IMR-90 (cell line): Measurements from ENCODE around the gene SLC49A4. TPM values are rescaled to one million over a fixed set of nuclear protein-coding genes. Genes with fewer than 3 reads are reported as not detected.

ENCODE experiments used
- ATAC-seq: fragments of 200-7000 bp; cut with Tn5 transposase; 2 replicates; pipeline ENCODE4 v1.9.1; 2020; ENCODE audit warnings: low read depth, mild to moderate bottlenecking, moderate library complexity
- BruUV-seq: library from RNA; stranded (reverse); fragments of 400-500 nt; replicated peaks from 2 replicates; lab custom pipeline; 2021; lab: Mats Ljungman, UMichigan
- CTCF ChIA-PET: fragments of 300-600 bp; formaldehyde crosslinking; extraction: SDS; loops from one replicate; lab custom pipeline; 2021; ENCODE audit warnings: antibody characterized with exemption; lab: Yijun Ruan, JAX
- POLR2A ChIA-PET: fragments of 300-600 bp; sonication (Branson Sonifier 250); formaldehyde crosslinking; loops from one replicate; lab custom pipeline; 2022; ENCODE audit warnings: antibody characterized with exemption; ENCODE audit not compliant: unreplicated experiment; lab: Charles Lee
- DNase-seq: peaks from one replicate; pipeline ENCODE4 v3.0.0; 2013
- H2AFZ ChIP-seq: replicated peaks from 2 replicates; pipeline ENCODE3; 2013; ENCODE audit warnings: low read length, mild to moderate bottlenecking; ENCODE audit not compliant: poor library complexity
- H2AK5ac ChIP-seq: 2 replicates; pipeline ENCODE4 v1.6.1; 2013; ENCODE audit warnings: low read depth, low read length, inconsistent platforms
- H2AK9ac ChIP-seq: replicated peaks from 2 replicates; pipeline ENCODE3; 2013; ENCODE audit warnings: mild to moderate bottlenecking, low read depth, low read length, moderate library complexity; ENCODE audit not compliant: poor library complexity
- H2BK120ac ChIP-seq: 2 replicates; pipeline ENCODE4 v1.6.1; 2013; ENCODE audit warnings: low read depth, low read length, inconsistent platforms
- H2BK15ac ChIP-seq: 3 replicates; pipeline ENCODE4 v1.6.1; 2013; ENCODE audit warnings: low read depth, low read length, inconsistent platforms
- H2BK20ac ChIP-seq: 2 replicates; pipeline ENCODE4 v1.6.1; 2013; ENCODE audit warnings: low read depth, mild to moderate bottlenecking, inconsistent platforms, low read length, moderate library complexity
- H2BK5ac ChIP-seq: 2 replicates; pipeline ENCODE4 v1.6.1; 2013; ENCODE audit warnings: mild to moderate bottlenecking, low read depth, low read length, inconsistent platforms; ENCODE audit not compliant: poor library complexity, severe bottlenecking
- H3K14ac ChIP-seq: replicated peaks from 2 replicates; pipeline ENCODE4 v1.6.1; 2013; ENCODE audit warnings: low read depth, low read length, inconsistent platforms
- H3K18ac ChIP-seq: 2 replicates; pipeline ENCODE4 v1.6.1; 2013; ENCODE audit warnings: low read depth, low read length, control low read depth
- H3K23ac ChIP-seq: 2 replicates; pipeline ENCODE4 v1.6.1; 2013; ENCODE audit warnings: low read depth, low read length, inconsistent platforms
- H3K27ac ChIP-seq: 2 replicates; pipeline ENCODE4 v1.5.1; 2013; ENCODE audit warnings: mild to moderate bottlenecking, control low read depth, low read length; ENCODE audit not compliant: insufficient read depth
- H3K27me3 ChIP-seq: 2 replicates; pipeline ENCODE4 v1.6.1; 2013; ENCODE audit warnings: low read length; ENCODE audit not compliant: control insufficient read depth, insufficient read depth
- H3K36me3 ChIP-seq: 2 replicates; pipeline ENCODE4 v1.6.1; 2013; ENCODE audit warnings: low read length, mixed read lengths; ENCODE audit not compliant: control insufficient read depth, insufficient read depth
- H3K4ac ChIP-seq: 2 replicates; pipeline ENCODE4 v1.6.1; 2013; ENCODE audit warnings: low read depth, low read length, inconsistent platforms
- H3K4me1 ChIP-seq: 2 replicates; pipeline ENCODE4 v1.6.1; 2013; ENCODE audit warnings: low read length, mixed read lengths; ENCODE audit not compliant: control insufficient read depth, insufficient read depth
- H3K4me2 ChIP-seq: 2 replicates; pipeline ENCODE4 v1.6.1; 2013; ENCODE audit warnings: low read depth, mild to moderate bottlenecking, control low read depth, low read length, moderate library complexity
- H3K4me3 ChIP-seq: 2 replicates; pipeline ENCODE4 v1.5.1; 2013; ENCODE audit warnings: low read depth, mild to moderate bottlenecking, control low read depth, low read length, moderate library complexity; ENCODE audit not compliant: insufficient read depth
- H3K56ac ChIP-seq: 2 replicates; pipeline ENCODE4 v1.6.1; 2013; ENCODE audit warnings: low read length, inconsistent platforms; ENCODE audit not compliant: insufficient read depth; ENCODE audit errors: extremely low read depth
- H3K79me1 ChIP-seq, 2 experiments: 2 replicates each; pipeline ENCODE4 v1.6.1; 2013; ENCODE audit warnings: low read length in 2 of 2, inconsistent platforms in 1 of 2, low read depth in 1 of 2
- H3K9ac ChIP-seq: 2 replicates; pipeline ENCODE4 v1.6.1; 2013; ENCODE audit warnings: low read depth, low read length, control low read depth
- H3K9me1 ChIP-seq: 2 replicates; pipeline ENCODE4 v1.6.1; 2013; ENCODE audit warnings: low read length, inconsistent platforms; ENCODE audit not compliant: insufficient read depth
- H3K9me3 ChIP-seq: 2 replicates; pipeline ENCODE4 v1.6.1; 2013; ENCODE audit warnings: low read length; ENCODE audit not compliant: control insufficient read depth, insufficient read depth
- H4K20me1 ChIP-seq: 2 replicates; pipeline ENCODE4 v1.6.1; 2013; ENCODE audit warnings: low read length, inconsistent platforms; ENCODE audit not compliant: insufficient read depth
- H4K5ac ChIP-seq: 2 replicates; pipeline ENCODE4 v1.6.1; 2013; ENCODE audit warnings: mild to moderate bottlenecking, low read depth, low read length, control low read depth
- H4K8ac ChIP-seq, 2 experiments: 2 replicates each; pipeline ENCODE4 v1.6.1; 2013; ENCODE audit warnings: low read depth in 2 of 2, low read length in 2 of 2, control low read depth in 1 of 2, inconsistent platforms in 1 of 2
- H4K91ac ChIP-seq: 2 replicates; pipeline ENCODE4 v1.6.1; 2013; ENCODE audit warnings: low read depth, low read length, inconsistent platforms; ENCODE audit not compliant: insufficient read depth
- BHLHE40 ChIP-seq: fragments of 150-350 bp; IDR thresholded peaks from 2 replicates; pipeline ENCODE4 v1.6.1; 2016; ENCODE audit warnings: mild to moderate bottlenecking, low read depth, low read length
- CEBPB ChIP-seq: IDR thresholded peaks from 2 replicates; pipeline ENCODE4 v1.6.1; 2012; ENCODE audit warnings: low read depth, low read length, improper control_type of control experiment
- CHD1 ChIP-seq: IDR thresholded peaks from 2 replicates; pipeline ENCODE4 v1.6.1; 2012; ENCODE audit warnings: low read depth, low read length, improper control_type of control experiment
- MAFK ChIP-seq: IDR thresholded peaks from 2 replicates; pipeline ENCODE4 v1.6.1; 2012; ENCODE audit warnings: low read depth, low read length, improper control_type of control experiment
- MAZ ChIP-seq: IDR thresholded peaks from 2 replicates; pipeline ENCODE4 v1.6.1; 2012; ENCODE audit warnings: low read depth, mild to moderate bottlenecking, low read length, improper control_type of control experiment, moderate library complexity, borderline replicate concordance
- MXI1 ChIP-seq: IDR thresholded peaks from 2 replicates; pipeline ENCODE4 v1.6.1; 2012; ENCODE audit warnings: low read depth, mild to moderate bottlenecking, low read length, moderate library complexity, borderline replicate concordance
- NFE2L2 ChIP-seq: fragments of 150-350 bp; IDR thresholded peaks from 2 replicates; pipeline ENCODE4 v1.6.1; 2016; ENCODE audit warnings: low read depth, mild to moderate bottlenecking, low read length
- POLR2A ChIP-seq: IDR thresholded peaks from 2 replicates; pipeline ENCODE4 v1.6.1; 2012; ENCODE audit warnings: mild to moderate bottlenecking, low read depth, low read length
- RAD21 ChIP-seq: IDR thresholded peaks from 2 replicates; pipeline ENCODE4 v1.6.1; 2012; ENCODE audit warnings: low read length, improper control_type of control experiment
- RCOR1 ChIP-seq: IDR thresholded peaks from 2 replicates; pipeline ENCODE4 v1.6.1; 2012; ENCODE audit warnings: mild to moderate bottlenecking, low read length, improper control_type of control experiment; ENCODE audit not compliant: insufficient replicate concordance
- RFX5 ChIP-seq: IDR thresholded peaks from 2 replicates; pipeline ENCODE4 v1.8.0; 2012; ENCODE audit warnings: low read depth, mild to moderate bottlenecking, low read length, moderate library complexity
- SMC3 ChIP-seq: fragments of 150-350 bp; IDR thresholded peaks from 2 replicates; pipeline ENCODE4 v1.6.1; 2016; ENCODE audit warnings: low read depth, mild to moderate bottlenecking, antibody characterized with exemption, low read length, moderate library complexity
- USF2 ChIP-seq: fragments of 150-350 bp; IDR thresholded peaks from 2 replicates; pipeline ENCODE4 v1.6.1; 2017; ENCODE audit warnings: mild to moderate bottlenecking, antibody characterized with exemption, low read length, low read depth
- WGBS, 2 experiments: methylation state at CpG; one replicate each; pipeline versions ENCODE4 v1.1.5 to v1.1.7; 2013; ENCODE audit warnings: missing lambda C conversion rate in 2 of 2; ENCODE audit not compliant: insufficient read length in 1 of 2; ENCODE audit errors: extremely low coverage in 2 of 2; 5-methylcytosine and 5-hydroxymethylcytosine counted together
- dilution Hi-C: fragments of 300-500 bp; cut with HindIII; formaldehyde crosslinking; loops from one replicate; pipeline ENCODE4 v1.14.3; 2018; ENCODE audit warnings: low sequenced_read_pairs; ENCODE audit not compliant: unreplicated experiment
- in situ Hi-C: fragments of 300-500 bp; cut with MboI; formaldehyde crosslinking; loops from 3 replicates; pipeline ENCODE4 v1.14.3; 2019; ENCODE audit warnings: low sequenced_read_pairs, inconsistent platforms, mixed read lengths
- intact Hi-C: fragments of 100-400 bp; cut with micrococcal nuclease; formaldehyde crosslinking; loops from 2 replicates; pipeline ENCODE4 v1.10.0; 2022
- polyA plus RNA-seq, 3 experiments: library from polyadenylated mRNA; depleted of rRNA; stranded (reverse); fragments of >200 nt; gene quantifications; 2 replicates each; pipeline ENCODE4 v1.2.3, GENCODE V29; 2012; ENCODE audit warnings: low replicate concordance in 1 of 3
- total RNA-seq: library from RNA; depleted of rRNA; stranded (reverse); fragments of >200 nt; gene quantifications from 2 replicates; pipeline ENCODE4 v1.2.3, GENCODE V29; 2012

SLC49A4 gene
- total and polyA plus RNA-seq, 2 of the 4 experiments (the other 2 are of a cell fraction): 6.5 to 6.8 TPM

- no peak for TF ChIP-seq SMC3
Measured at GRCh38 chr3:122789585-122790273, 5.1 kb upstream of the SLC49A4 start (continued).

GRCh38 chr3:122793568-122794416, 1.1 kb upstream of the SLC49A4 start, which contains the start of gene HSPBAP1:
HSPBAP1 (minus strand) TSS chr3:122793831; CDS start chr3:122793680, 151 bp downstream.
- CTCF ChIA-PET: interaction anchor here (1.7 kb wide), 1 partner anchor 12 kb away, joined by 3 read pairs; no protein-coding TSS in a partner anchor
- TF ChIP-seq RAD21 (no peak), CHD1 (no peak), RFX5 (no peak), USF2 (peak; percentile 99), MAZ (0 out of 2 replicates have a peak, but pooled peaks have one; percentile 11), MAFK (no peak), BHLHE40 (peak; percentile 92), CEBPB (peak; percentile 74), RCOR1 (no peak), MXI1 (peak; percentile 95), POLR2A (peak; percentile 79; the same call in 1 of the 2 replicates), SMC3 (no peak), NFE2L2 (no peak)

More at GRCh38 chr3:122793568-122794416, 1.1 kb upstream of the SLC49A4 start, which contains the start of gene HSPBAP1:
- no peaks in the 10 kb centered on the region; the same call in 1 of the 2 replicates for H3K4me1 ChIP-seq
- H3K23ac ChIP-seq: peak within 1 kb of the TSS; percentile 90
- peak within 1 kb of the TSS; percentile 93 for H3K27ac ChIP-seq
- peak; percentile 60 for ATAC-seq
- peak within 1 kb of the TSS; percentile 88 for H3K9ac ChIP-seq
- no peaks in the 10 kb centered on the region for H3K27me3 ChIP-seq
- H3K79me1 ChIP-seq: peaks cover 0 to 36% of the 10 kb centered on the region in 2 experiments; a peak in 2 of 4 replicates
- H2BK120ac ChIP-seq: peak within 1 kb of the TSS; percentile 90
- in situ Hi-C loops: no loop called here
- no peak within 1 kb of the TSS for H2AK5ac ChIP-seq
- H4K20me1 ChIP-seq: peaks cover 3% of the 10 kb centered on the region; the same call in 1 of the 2 replicates
- H3K14ac ChIP-seq: peak within 1 kb of the TSS; percentile 84
- H3K9me1 ChIP-seq: no peaks in the 10 kb centered on the region
- H4K8ac ChIP-seq: peak within 1 kb of the TSS; percentile 85 to 94
- DNase-seq: peak; percentile 91
- H3K4me3 ChIP-seq: peak within 1 kb of the TSS; percentile 90
- no peaks in the 10 kb centered on the region for H3K9me3 ChIP-seq
- peak within 1 kb of the TSS; percentile 81 for H3K4me2 ChIP-seq
- BruUV-seq: no TSS peak
- H2AFZ ChIP-seq: peak within 1 kb of the TSS; percentile 99
- peak within 1 kb of the TSS; percentile 93 for H4K91ac ChIP-seq
- intact Hi-C loops: loop anchor here (2.0 to 10.0 kb wide), 2 partner anchors 109 to 231 kb away; partner anchors contain the start of gene PARP14
- WGBS, 2 experiments: 1% methylated on average over 23 of the region's 46 CpGs; no CpG with 5 or more reads in 1 of the 2 experiments
- H3K4ac ChIP-seq: peak within 1 kb of the TSS; percentile 93
- POLR2A ChIA-PET: no interaction called here
- peak within 1 kb of the TSS; percentile 85; the same call in 1 of the 3 replicates for H2BK15ac ChIP-seq
- H2BK5ac ChIP-seq: peak within 1 kb of the TSS; percentile 90
- no peaks in the 10 kb centered on the region for H3K36me3 ChIP-seq
- peak within 1 kb of the TSS; percentile 86 for H2AK9ac ChIP-seq
- H4K5ac ChIP-seq: peak within 1 kb of the TSS; percentile 79
- H2BK20ac ChIP-seq: peak within 1 kb of the TSS; percentile 84
- dilution Hi-C loops: no loop called here
- peak within 1 kb of the TSS; percentile 58; the same call in 1 of the 2 replicates for H3K56ac ChIP-seq
- H3K18ac ChIP-seq: peak within 1 kb of the TSS; percentile 63
